HG02884 (cell line): Measurements from ENCODE around the gene GPRC5D.

Source experiments
- ATAC-seq: cut with Tn5 transposase; IDR thresholded peaks from one replicate; pipeline ENCODE4 v1.9.1; 2021; ENCODE audit warnings: mild to moderate bottlenecking, moderate library complexity; ENCODE audit not compliant: unreplicated experiment

Gene GPRC5D

DNA sequence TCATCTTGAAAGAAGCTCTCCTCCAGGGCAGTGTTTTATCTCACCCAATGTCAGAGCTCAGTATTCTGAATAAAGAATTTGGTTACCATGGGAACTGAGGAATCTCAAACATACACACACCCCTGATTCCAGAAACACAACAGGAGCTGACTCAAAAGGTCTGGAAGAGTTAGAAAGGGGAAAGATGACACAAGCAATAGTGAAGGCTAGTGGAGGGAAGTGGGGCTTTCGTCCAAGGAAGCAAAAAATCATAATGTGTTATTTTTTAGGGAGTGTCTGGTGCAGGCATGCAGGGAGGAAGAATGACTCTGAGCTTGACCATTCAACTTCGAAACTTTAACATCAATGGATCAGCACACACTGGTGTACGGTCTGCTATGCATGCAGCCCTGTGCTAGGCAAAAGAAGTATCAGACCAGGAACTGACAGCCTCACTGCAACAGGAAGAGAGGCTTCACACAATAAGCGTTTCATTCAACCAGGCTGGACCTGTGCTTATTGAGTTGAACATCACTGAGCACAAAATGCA is 27.8 kb upstream of the GPRC5D start:
- no peak for ATAC-seq

DNA sequence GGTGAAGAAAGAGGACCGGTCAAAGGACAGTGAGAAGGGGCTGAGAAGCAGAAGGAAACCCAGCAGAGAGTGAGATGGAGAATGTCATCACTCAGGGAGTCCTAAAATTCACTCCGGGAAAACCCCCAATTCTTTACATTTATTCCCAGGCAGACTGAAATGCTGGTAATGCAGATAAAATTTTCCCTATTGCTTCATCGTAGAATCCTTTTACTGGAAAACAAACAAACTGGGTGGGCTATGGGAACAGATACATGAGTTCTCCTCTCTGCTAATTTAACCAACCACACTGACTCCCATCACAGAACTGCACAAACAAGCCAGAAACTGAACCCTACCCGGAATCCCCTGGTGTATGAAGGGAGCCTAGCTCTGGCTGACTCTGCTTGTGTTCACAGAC is 27.2 kb upstream of the GPRC5D start:
- ATAC-seq = no peak

DNA sequence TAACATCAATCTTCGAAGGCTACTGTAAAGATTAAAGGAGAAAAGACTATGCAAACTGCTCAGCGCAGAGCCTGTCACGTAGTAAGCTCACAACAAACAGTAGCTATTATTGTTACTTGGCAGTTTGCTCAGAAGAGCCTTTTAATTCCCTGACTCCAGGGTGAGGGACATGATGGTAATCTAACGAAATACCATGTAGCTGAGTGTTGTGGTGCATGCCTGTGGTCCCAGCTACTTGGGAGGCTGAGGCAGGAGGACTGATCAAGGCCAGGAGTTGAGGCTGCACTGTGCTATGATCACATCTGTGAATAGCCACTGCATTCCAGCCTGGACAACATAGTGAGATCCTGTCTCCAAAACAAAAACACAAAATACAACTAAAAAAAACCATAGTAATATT is 25.3 kb upstream of the GPRC5D start:
- ATAC-seq = no peak

DNA sequence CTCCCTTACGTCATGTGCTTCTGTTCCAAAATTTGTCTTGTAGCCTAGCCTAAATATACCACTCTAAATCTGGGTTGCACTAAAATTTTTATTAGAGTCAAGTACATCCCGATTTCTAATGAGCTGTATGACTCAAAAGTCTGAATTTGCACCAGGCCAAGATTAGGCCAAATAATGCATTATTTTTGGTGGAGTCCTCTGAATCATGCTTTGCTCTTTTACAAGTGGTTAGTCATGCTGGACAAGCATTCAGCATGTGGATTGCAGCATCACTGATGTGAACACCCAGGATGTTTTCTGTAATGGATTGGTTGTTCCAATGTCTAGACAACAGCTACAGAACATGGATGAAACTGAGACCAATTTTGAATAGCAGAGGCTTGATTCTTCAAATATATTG is 24.4 kb upstream of the GPRC5D start:
- no peak for ATAC-seq

DNA sequence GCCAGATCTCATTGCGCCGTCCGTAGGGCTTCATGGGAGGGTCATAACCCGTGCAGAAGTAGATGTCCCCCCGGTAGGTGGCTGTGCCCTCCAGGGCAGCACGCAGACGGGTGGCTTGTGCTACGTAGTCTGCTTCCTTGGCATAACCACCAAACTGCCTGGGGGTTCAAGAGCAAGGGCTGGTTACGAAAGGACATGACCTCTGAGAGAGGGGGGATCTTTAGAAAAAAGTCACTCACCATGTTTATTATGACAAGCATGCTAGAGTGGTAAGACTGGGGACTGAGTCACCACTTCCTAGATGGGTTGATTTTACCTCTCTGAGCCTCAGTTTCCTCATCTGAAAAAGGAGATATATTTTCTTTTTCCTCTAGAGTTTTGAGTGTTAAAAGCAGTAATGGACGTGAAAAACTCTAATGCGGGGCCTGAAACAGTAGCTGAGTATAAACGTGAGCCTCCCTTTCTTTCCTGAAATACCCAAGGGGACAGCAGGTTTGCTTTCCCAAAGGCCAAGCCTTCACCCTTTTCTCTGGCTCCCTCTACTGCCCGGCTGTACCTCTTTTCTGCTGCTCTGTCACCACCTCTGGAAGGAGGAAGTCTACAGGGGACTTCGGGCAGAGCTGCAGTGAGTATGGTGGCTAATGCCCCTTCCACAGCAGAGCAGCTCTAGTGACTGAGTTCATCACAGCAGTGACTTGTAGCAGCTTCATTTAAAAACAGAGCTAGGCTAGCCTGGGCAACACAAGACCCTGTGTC is 23.5 kb upstream of the GPRC5D start:
- ATAC-seq = no peak

GRCh38 chr12:12974211-12974610 is 22.2 kb upstream of the GPRC5D start:
- no peak for ATAC-seq

GRCh38 chr12:12973019-12973418 is 21.0 kb upstream of the GPRC5D start:
- no peak for ATAC-seq

- ATAC-seq = no peak
Measured at GRCh38 chr12:12965836-12966235, 13.9 kb upstream of the GPRC5D start.

- no peak for ATAC-seq
Measured at GRCh38 chr12:12964255-12964654, 12.3 kb upstream of the GPRC5D start.

DNA sequence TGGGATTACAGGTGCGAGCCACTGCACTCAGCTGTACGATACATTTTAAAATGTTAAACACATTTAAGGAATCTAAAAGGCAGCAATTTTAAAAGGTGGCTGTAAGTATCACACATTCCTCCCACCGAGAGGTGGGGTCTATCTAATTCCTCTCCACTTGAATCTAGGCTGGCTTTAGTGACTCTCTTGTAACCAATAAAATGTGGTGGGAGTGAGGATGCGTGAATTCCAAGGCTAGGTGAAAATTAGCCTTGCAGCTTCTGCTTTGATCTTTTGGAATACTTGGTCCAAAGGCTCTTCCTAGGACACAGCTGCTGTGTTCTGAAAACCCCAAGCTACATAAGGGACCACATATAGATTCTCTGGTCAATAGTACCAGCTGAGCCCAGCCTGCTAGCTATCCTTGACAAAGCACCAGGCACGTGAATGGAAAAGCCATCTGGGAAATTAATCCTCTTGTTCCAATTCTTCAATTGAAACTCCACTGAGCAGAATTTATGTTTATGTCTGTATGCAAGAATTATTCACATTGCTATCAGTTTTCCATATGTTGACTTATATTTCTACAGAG is 8.8 kb upstream of the GPRC5D start:
- ATAC-seq = no peak

- no peak for ATAC-seq
Measured at GRCh38 chr12:12958886-12959285, 6.9 kb upstream of the GPRC5D start.

DNA sequence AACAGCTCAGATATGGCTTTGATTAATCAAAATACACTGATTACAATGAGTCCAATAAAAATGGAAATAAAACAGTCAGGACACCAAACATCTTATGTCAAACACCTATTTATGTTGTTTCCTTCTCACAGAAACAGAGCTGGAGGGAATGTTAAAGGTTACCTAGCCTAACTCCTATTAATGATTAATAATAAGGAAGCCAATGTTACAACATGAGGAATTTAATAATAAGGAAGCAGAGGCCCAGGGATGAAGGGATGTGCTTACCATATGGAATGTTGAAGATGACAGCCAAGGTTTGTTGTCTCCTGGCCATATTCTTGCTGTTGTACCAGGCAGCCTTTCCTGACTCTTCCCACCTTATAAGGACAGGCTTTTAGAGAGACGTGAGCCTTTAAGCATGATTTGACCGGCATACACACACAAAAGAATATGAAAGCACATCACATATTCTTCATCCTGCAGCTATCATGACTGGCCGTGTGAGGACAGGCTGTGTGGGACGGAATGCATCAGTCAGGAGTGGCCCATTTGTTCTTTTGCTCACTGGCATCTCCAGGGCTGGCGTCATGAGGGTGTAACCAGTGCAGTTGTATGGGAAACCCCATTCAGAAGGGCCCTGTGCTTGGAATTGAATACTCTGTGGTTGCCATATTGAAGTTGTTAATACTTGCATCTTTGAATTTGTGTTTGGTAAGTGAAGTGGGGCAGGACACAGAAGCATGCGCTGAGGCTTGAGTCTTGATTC is 3.1 kb upstream of the GPRC5D start:
- ATAC-seq = no peak

DNA sequence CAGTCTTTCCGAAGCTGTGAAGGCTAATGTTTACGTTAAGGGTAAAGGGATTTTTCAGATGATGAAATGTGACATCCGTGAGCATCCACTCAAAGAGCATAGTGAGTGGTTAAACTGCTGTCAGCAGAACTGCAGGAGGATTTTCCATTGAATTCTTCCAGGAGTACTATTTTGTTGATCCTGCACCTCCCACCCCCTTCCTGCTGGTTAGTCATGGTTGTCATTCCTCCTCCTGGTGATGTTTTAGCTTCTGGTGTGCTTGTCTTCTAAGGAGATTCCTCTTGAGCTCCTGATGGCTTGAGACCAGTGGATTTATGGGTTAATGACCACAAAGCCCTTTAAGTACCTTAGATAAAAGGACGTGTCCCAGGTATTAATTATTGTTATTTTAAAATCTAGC is 2.4 kb upstream of the GPRC5D start:
- ATAC-seq = no peak

DNA sequence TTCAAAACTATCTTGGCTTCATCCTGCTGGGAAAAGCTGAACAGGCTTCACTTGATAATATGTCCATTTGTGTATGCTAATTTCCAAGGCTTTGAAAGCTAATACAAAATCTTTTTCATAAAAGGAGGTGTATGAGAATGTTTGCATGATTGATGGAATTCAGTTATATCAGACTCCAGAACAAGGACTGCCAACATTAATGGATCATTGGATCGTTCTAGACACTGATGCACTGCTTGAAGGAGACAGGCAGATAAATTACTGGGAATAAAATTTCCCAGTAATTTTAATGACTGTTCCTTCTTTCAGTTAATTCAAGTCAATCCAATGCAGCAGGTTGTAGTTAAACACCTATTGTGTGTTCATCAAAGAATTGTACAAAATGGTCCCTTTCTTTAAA is 466 bp downstream of the GPRC5D start:
- no peak for ATAC-seq

- no peak for ATAC-seq
Measured at GRCh38 chr12:12947902-12948301, 4.1 kb downstream of the GPRC5D start.

DNA sequence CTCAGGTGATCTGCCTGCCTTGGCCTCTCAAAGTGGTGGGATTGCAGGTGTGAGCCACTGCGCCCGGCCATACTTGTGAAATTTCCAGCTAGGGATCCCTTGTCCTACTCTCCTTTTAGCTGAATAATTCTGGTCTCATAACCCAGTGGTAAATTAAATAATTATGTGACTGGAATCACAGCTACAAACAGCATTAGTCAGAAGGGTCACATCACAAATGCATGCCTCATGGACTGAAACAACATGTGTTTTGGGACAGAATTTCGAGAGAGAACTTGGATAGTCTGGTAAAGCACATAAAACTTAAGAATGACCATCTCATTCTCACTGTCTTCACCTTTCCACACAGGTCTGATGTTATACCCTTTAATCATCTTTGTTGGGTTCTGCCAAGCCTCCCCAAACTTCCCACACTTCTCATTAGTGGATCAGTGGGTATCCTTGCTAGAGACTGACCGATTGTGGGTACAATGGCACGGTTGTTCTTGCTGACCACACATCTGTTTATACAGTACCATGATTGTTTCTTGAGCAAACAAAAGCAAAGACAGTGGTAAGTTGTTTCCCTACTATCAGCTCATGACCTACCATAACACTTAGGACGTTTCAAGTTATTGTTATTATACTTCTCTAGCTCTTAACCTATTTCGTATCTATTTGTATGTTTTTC is 5.1 kb downstream of the GPRC5D start:
- no peak for ATAC-seq

- ATAC-seq = no peak
Measured at GRCh38 chr12:12945591-12945990, 6.4 kb downstream of the GPRC5D start.

GRCh38 chr12:12943586-12944260 is 8.2 kb downstream of the GPRC5D start:
- no peak for ATAC-seq

DNA sequence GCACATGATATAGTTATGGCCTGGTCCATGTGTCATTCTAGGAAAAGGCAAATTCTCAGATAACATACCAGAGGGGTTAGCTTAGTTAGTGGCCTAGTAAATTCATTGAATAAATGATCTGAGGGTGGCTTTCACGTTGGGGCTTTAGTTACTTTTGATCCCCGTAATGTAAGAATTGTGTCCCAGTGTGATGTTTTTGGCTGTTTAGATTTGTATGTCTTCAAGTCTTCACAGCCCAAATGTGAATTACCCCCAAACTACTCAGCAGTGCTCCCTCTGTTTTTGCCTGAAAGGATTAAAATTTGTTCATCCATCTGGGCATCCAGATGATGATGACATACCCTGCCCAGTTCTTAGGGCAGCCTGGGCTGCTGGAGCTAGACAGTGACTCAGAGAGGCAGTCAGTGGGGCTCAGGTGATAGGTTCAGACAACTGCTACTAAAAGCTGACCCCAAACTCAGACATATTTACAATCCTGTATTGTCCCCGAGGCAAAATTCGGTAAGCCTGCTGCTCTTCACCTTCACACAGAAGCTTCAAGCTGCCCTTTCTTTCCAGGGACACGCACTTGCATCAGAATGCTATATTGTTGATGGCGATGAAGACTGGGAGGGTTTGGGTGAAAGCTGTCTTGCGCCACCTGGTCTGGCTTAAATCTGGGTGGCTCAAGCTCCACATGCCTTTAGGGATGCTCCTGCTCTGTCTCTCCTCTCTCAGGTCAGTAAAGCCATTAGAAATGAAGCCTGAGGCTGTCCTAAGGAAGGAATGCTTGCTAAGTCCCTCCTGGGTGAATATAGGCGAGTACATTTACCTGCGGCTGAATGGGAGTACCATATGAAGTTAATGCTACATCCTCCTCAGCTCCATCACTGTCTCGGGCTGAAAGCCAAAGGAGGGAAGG is 10.3 kb downstream of the GPRC5D start:
- ATAC-seq = no peak

- ATAC-seq = no peak
Measured at GRCh38 chr12:12939888-12940287, 12.1 kb downstream of the GPRC5D start.
